Liver (tissue), 9 donors: ENCODE results near the gene NTPCR. TPM values are rescaled to one million over a fixed set of nuclear protein-coding genes. Genes with fewer than 3 reads are reported as not detected.

Source experiments
- DNase-seq: peaks from one replicate; pipeline ENCODE4 v3.0.0-alpha.2; 2017; ENCODE audit warnings: low spot score
- H3K27ac ChIP-seq, 2 donors: one replicate each; pipeline ENCODE4 v1.7.0; 2013; ENCODE audit warnings: inconsistent platforms in 2 of 2, low read length in 2 of 2, control low read depth in 1 of 2, low read depth in 1 of 2, mild to moderate bottlenecking in 1 of 2
- H3K27me3 ChIP-seq, 4 donors: one replicate each; pipeline versions ENCODE4 v1.6.1 to v1.7.0; 2013; ENCODE audit warnings: low read length in 3 of 4, inconsistent platforms in 1 of 4, mild to moderate bottlenecking in 1 of 4, moderate library complexity in 1 of 4; ENCODE audit not compliant: control insufficient read depth in 4 of 4, insufficient read depth in 4 of 4
- H3K36me3 ChIP-seq, 4 donors: one replicate each; pipeline versions ENCODE4 v1.6.1 to v1.7.0; 2013; ENCODE audit warnings: low read length in 3 of 4, mild to moderate bottlenecking in 3 of 4, low read depth in 1 of 4, moderate library complexity in 1 of 4; ENCODE audit not compliant: control insufficient read depth in 4 of 4, insufficient read depth in 3 of 4
- H3K4me1 ChIP-seq, 4 donors: one replicate each; pipeline versions ENCODE4 v1.6.1 to v1.7.0; 2013; ENCODE audit warnings: low read length in 3 of 4, mild to moderate bottlenecking in 3 of 4, moderate library complexity in 1 of 4; ENCODE audit not compliant: control insufficient read depth in 4 of 4, insufficient read depth in 4 of 4
- H3K4me3 ChIP-seq, 3 donors: one replicate each; pipeline versions ENCODE4 v1.6.1 to v1.7.0; 2013; ENCODE audit warnings: low read length in 3 of 3, control low read depth in 1 of 3, low read depth in 1 of 3, mild to moderate bottlenecking in 1 of 3
- H3K9ac ChIP-seq, 2 donors: one replicate each; pipeline ENCODE4 v1.7.0; 2013; ENCODE audit warnings: low read length in 2 of 2, mild to moderate bottlenecking in 2 of 2, moderate library complexity in 2 of 2, control low read depth in 1 of 2, low read depth in 1 of 2
- H3K9me3 ChIP-seq, 4 donors: one replicate each; pipeline versions ENCODE4 v1.6.1 to v1.7.0; 2013; ENCODE audit warnings: low read length in 3 of 4; ENCODE audit not compliant: control insufficient read depth in 4 of 4
- ATF3 ChIP-seq: IDR thresholded peaks from 2 replicates; pipeline ENCODE4 v1.6.1; 2016; ENCODE audit warnings: antibody characterized with exemption
- CTCF ChIP-seq: fragments of 150-350 bp; IDR thresholded peaks from 2 replicates; pipeline ENCODE4 v1.5.1; 2017; ENCODE audit warnings: improper control_type of control experiment, low read depth, low read length; ENCODE audit not compliant: missing input control
- FOXA1 ChIP-seq: IDR thresholded peaks from 2 replicates; pipeline ENCODE4 v1.6.1; 2016; ENCODE audit warnings: antibody characterized with exemption
- FOXA2 ChIP-seq: IDR thresholded peaks from 2 replicates; pipeline ENCODE4 v1.6.1; 2016; ENCODE audit warnings: antibody characterized with exemption
- GABPA ChIP-seq, 2 donors: IDR thresholded peaks in 1 of 2; conservative IDR thresholded peaks in 1 of 2; 2 replicates each; pipeline ENCODE4 v1.6.1; 2016; ENCODE audit warnings: antibody characterized with exemption in 2 of 2, mild to moderate bottlenecking in 1 of 2, moderate library complexity in 1 of 2
- HNF4A ChIP-seq, 2 donors: conservative IDR thresholded peaks; 2 replicates each; pipeline ENCODE4 v1.6.1; 2016; ENCODE audit warnings: antibody characterized with exemption in 2 of 2, mild to moderate bottlenecking in 2 of 2
- HNF4G ChIP-seq: IDR thresholded peaks from 2 replicates; pipeline ENCODE4 v1.6.1; 2016; ENCODE audit warnings: antibody characterized with exemption
- MAX ChIP-seq: IDR thresholded peaks from 2 replicates; pipeline ENCODE4 v1.6.1; 2016; ENCODE audit warnings: antibody characterized with exemption
- NR2F2 ChIP-seq: IDR thresholded peaks from 2 replicates; pipeline ENCODE4 v1.6.1; 2016; ENCODE audit warnings: antibody characterized with exemption
- REST ChIP-seq: IDR thresholded peaks from 2 replicates; pipeline ENCODE4 v1.6.1; 2016; ENCODE audit warnings: antibody characterized with exemption, mild to moderate bottlenecking
- RXRA ChIP-seq, 2 donors: IDR thresholded peaks; 2 replicates each; pipeline ENCODE4 v1.6.1; 2017 to 2018; ENCODE audit warnings: antibody characterized with exemption in 2 of 2, mild to moderate bottlenecking in 1 of 2
- SP1 ChIP-seq: IDR thresholded peaks from 2 replicates; pipeline ENCODE4 v1.6.1; 2018; ENCODE audit warnings: antibody characterized with exemption, mild to moderate bottlenecking
- TAF1 ChIP-seq: conservative IDR thresholded peaks from 2 replicates; pipeline ENCODE4 v1.6.1; 2016; ENCODE audit warnings: antibody characterized with exemption, mild to moderate bottlenecking
- ZBTB33 ChIP-seq: IDR thresholded peaks from 2 replicates; pipeline ENCODE4 v1.6.1; 2016; ENCODE audit warnings: antibody characterized with exemption
- WGBS: extraction: QIAGEN DNeasy Blood & Tissue Kit; methylation state at CpG from one replicate; pipeline ENCODE4 v1.1.7; 2013; 5-methylcytosine and 5-hydroxymethylcytosine counted together
- polyA plus RNA-seq, 2 donors: library from polyadenylated mRNA; stranded (reverse) in 1 of 2; unstranded in 1 of 2; fragments of 200-250 nt in 1 of 2; fragments of >200 nt in 1 of 2; fragmentation: Nextera tagmentation in 1 of 2; extraction: Ambion mirVana in 1 of 2; gene quantifications; one replicate each; pipeline versions ENCODE4 v1.2.1 to v1.2.3, GENCODE V29; 2013 to 2015
- total RNA-seq, 2 donors: library from RNA; depleted of rRNA; stranded (reverse); fragments of >200 nt; gene quantifications; one replicate each; pipeline ENCODE4 v1.2.3, GENCODE V29; 2014
- donor health status: healthy.
- donor health status: healthy.
- donor health status: healthy.
- donor health status: healthy.
- donor health status: healthy.

The NTPCR gene
- total and polyA plus RNA-seq, 4 donors: 7.2 to 37.2 (median 19.2) TPM

- TF ChIP-seq REST: no peak
- no peak for TF ChIP-seq MAX
- no peak for TF ChIP-seq NR2F2
Observed at GRCh38 chr1:232906441-232906840, 44.0 kb upstream of the NTPCR start (continued).

- WGBS: 95% methylated on average over 7 of the region's 7 CpGs
- H3K36me3 ChIP-seq: no peaks in the 10 kb centered on the region
- DNase-seq: no peak
- H3K4me3 ChIP-seq: no peak overlapping the region
- H3K9ac ChIP-seq: no peak overlapping the region
- no peak overlapping the region for H3K27ac ChIP-seq
- no peaks in the 10 kb centered on the region for H3K9me3 ChIP-seq
- H3K27me3 ChIP-seq: no peaks in the 10 kb centered on the region
- no peak for TF ChIP-seq FOXA1
- TF ChIP-seq TAF1: no peak
- no peak for TF ChIP-seq CTCF
- H3K4me1 ChIP-seq: no peaks in the 10 kb centered on the region
Observed at GRCh38 chr1:232908831-232909230, 41.6 kb upstream of the NTPCR start.

- DNase-seq: no peak
- Histone ChIP-seq H3K4me1 (no peaks in the 10 kb centered on the region), H3K9me3 (no peaks in the 10 kb centered on the region), H3K27ac (no peak overlapping the region), H3K27me3 (no peaks in the 10 kb centered on the region), H3K36me3 (no peaks in the 10 kb centered on the region), H3K9ac (no peak overlapping the region), H3K4me3 (no peak overlapping the region)
- no peak for TF ChIP-seq FOXA2
- TF ChIP-seq ATF3: no peak
- no peak for TF ChIP-seq REST
- TF ChIP-seq RXRA (IDR thresholded peaks at IDR 0.05): no peak
- TF ChIP-seq GABPA (IDR thresholded peaks at IDR 0.05 in 1 of 2, conservative IDR thresholded peaks at IDR 0.05 in 1 of 2): no peak
- TF ChIP-seq CTCF: no peak
- TF ChIP-seq NR2F2: no peak
- no peak for TF ChIP-seq ZBTB33
- no peak for TF ChIP-seq MAX
- TF ChIP-seq SP1: no peak
- no peak for TF ChIP-seq HNF4G
- no peak for TF ChIP-seq HNF4A (conservative IDR thresholded peaks at IDR 0.05)
- 77% methylated on average over 4 of the region's 4 CpGs for WGBS
Observed at GRCh38 chr1:232909752-232910151, 40.7 kb upstream of the NTPCR start.
